AG20443 (cell line): ENCODE data around the gene MAFB.
A peak's percentile ranks its signal among the peaks of the same experiment; 100 is the strongest.

Experiments
- DNase-seq: peaks from one replicate; pipeline ENCODE4 v3.0.0; 2012; ENCODE audit warnings: low spot score, mixed read lengths

MAFB gene

DNA sequence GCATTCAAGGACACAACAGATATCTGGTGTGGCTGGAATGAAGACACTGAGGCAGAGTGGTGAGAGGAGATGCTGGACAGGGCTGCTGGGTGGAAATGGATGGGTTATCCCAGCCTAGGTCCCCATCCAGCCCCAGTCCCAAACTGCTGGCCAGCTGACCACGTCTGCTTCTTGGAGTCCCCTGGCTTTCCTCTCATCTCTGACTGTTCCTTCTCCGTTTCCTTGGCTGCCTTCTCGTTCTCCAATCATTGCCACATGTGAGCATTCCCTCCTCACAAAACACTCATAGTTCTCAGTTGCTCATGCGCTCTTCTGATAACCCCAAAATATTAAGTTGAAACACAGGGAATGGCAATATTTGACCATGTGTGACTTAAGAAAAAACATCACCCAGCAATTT, 31.5 kb downstream of the MAFB start:
- peak; percentile 67 for DNase-seq

DNA sequence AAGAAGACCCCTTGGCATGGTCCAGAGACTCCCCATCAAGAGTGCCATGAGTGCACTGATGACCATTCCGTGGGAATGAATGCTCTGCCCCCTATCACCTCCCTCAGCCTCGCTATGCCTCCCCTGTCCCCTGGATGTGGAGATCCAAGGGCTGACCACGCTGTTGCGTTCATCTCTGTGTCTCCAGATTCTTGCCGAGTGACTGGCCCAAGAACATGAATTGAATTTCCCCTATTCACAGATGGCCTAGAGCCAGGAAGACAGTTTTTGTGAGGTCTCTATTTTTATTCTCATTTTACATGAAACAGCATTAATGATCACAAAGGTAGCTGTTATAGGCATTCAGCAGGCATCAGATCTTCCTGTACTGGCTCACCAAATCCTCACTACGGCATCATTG, 33.6 kb downstream of the MAFB start:
- DNase-seq, result no peak

DNA sequence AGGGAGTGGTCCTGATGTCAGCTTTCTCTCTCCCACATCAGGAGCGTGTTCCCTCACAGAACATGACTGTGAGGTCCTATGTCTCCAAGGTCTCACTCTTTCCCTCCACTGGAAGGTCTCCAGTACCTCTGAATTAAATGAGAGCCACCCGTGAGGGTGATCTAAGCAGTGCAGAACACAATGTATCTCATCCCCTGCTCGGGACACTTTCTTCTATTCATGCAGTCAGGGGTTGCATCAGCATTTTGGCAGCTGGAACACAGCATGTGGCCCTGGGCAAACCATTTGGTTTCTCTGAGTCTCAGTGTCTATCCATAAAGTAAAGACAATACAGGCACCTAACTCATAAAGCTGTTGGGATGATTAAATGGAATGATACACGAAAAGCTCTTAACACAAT, 34.2 kb downstream of the MAFB start:
- peak; percentile 64 for DNase-seq

DNA sequence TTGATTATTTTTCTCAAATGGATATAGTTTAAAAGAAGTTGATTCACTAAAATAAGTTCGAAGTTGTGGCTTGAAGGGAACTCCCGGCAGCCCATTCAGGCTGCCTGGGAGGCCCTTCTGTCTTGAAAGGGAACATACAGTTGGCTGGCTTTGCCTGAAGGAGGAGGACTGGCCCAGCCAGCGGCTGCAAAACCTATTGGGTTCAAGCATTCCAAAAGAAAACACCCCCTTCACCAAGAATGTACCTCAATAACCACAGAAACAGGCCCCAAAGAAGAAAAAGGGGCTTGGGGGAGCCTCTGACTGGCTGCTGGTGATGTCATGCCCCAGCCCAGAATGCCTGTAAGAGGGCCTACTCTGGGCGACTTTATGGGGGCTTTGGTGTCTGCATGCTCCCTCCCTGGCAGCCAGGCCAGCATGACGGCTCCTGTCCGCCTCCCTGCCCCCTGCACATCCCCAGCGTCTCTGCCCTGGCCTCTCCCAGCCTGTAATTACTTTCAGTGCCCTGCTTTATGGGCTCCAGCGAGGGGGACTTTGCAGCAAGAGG, 36.5 kb downstream of the MAFB start:
- DNase-seq, result no peak

DNA sequence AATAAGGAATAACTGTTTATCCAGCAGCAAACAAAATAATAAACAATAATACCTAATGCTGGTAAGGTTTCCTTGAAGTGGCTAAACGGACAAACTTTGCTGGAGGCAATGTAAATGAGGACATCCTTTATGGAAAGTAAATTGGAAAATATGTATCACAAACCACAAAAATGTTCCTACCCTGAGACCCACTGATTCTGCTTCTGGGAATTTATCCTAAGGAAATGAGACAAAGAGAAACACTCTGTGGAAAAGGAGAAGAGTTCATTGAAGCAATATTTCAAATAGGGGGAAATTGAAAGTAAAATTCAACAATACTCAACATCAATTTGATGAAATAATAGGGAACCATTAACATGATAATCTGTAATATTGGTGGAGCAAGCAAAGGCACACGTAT, 37.9 kb downstream of the MAFB start:
- no peak for DNase-seq

DNA sequence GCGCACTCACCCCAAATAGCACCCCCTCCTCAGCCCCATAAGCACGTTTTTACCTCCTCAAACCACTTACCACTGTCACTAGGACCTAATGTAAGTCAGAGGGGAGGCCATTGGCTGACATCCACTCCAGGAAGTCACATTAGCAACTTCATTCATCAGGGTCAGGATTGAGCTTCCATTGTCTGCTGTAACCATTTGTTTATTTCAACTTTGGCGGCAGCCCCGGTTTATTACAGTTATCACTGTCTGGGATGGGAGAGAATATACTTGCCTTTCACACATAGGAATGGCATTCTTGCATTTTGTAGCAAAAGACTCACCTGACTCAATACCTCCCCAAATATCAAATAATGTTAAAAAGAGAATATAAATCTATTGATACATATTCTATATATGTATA, 38.3 kb downstream of the MAFB start:
- DNase-seq, result no peak

DNA sequence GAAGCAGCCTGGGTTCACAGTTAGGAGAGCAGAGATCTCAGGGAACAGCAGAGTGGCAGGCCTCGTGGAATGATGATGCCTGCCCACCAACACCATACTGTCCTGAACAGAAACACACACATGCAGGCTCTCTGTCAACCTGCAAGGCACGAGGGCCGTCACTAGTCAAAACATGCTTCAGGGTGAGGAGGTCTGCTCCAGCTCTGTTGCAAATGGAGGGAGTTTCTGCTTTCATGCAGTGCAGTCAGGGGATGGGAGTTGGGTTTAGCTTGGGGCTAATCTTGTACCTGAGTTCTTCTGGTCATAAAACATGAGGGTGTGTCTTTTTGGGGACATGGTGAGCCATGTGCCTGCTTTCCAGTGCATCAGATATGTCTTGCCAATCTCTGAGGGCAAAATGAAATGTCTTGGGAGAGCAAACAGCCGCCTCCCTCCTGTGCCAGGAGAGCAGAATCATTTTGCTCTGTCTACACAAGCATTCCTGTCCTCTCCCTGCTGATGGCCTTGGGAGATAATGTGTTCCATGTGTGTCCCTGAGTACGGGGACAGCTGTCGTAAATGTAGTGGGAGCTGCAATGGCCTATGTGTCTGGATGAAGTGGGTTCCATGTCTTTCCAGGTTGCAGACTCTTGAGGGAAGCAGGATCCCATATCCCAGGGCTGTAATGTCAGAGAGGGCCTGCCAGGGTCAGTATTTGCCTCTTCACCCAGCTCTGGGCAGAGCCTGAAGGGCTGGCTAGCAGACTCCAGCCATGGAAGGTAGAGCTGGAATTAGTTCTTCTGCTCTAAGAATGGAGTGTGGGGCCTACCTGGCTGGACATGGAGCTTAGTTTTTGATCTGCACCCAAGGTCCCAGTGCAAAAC, 40.6 kb downstream of the MAFB start:
- no peak for DNase-seq

DNA sequence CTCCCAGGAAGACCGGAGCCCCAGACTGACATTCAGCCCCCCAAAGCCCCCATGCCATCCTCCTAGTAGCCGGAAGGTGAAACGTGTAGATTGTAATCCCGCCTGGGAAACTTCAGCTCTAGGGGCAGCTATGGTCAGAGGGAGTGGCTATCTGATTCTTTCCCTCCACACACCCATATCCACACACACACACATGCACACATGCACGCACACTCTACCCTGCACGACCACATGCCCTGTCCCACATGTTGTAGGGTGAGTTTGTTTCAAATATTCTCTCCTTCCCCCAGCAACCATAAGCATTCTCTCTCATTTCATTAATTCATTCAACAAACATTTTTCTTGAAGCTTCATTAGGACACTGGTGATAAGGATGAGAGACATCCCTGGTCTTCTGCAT, 42.2 kb downstream of the MAFB start:
- no peak for DNase-seq

DNA sequence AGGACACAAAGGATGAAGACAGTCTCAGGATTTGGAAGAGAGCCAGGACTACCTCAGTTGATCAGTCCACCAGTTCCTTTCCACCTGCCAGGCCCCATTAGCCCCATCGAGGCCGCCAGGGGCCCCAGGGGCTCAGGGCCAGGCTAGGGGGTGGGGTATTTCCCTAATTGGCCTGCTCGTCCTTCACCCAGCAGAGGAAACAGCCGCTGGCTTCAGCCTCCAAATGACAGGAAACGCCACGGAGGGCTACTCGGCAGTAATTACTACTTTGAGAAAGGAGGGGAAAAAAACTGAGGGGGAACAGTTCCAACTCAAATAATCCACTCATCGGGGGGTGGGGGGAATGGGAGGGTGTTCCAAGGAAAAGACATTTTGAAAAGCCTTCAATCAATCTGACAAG, 42.7 kb downstream of the MAFB start:
- DNase-seq, result no peak

DNA sequence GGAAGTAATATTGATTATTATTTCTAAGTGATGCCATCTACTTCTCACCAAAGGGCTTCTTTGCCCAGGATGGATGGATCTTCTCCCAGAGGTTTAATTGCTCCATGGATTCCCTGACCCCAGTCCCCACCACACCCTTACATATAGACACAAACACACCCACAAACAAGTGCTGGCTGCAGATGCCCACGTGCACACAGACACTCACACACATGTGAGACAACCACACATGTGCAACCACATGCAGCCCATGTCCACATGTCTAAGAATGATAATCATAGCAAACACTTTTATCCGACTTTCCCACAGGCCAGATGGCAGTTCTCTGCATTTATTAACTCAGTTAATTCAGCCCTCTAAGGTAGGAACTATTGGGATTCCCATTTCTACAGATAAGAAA, 44.2 kb downstream of the MAFB start:
- no peak for DNase-seq

DNA sequence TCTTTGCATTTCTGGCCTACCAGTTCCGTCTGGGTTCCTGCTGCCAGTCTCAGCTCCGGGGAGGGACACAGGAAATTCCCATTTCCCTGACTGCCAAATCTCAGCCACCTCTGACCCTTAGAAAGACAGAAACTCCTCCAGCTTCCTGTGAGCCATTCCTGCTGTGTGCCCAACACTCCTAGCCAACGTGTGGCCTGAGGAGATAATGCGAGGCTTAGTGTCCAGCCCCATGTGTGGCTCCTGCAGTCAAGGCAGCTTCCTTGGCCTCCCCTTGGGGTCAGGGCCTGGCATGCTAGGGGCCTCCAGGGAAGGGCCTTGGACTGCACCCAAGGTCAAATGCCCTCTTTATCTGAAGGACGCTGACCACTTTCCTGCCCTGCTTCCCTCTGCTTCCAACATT, 45.1 kb downstream of the MAFB start:
- no peak for DNase-seq

DNA sequence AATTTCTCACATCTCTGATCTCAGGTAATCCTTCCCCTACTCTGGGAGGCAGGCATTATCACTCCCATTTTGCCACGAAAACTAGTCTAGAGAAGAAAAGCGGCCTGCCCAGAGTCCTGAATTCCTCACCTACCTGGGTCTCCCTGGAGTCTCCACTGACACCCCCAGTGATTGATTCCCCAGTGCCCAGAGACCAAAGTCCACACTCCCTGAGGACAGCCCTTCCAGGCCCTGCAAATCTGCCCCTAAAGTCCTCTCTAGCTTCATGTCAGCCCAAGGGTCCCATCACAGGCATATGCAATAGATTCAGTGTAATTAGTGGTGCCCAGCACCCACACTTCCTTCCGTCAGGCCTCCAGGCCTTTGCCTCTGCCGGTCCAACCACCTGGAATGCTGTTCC, 47.2 kb downstream of the MAFB start:
- DNase-seq, result no peak

DNA sequence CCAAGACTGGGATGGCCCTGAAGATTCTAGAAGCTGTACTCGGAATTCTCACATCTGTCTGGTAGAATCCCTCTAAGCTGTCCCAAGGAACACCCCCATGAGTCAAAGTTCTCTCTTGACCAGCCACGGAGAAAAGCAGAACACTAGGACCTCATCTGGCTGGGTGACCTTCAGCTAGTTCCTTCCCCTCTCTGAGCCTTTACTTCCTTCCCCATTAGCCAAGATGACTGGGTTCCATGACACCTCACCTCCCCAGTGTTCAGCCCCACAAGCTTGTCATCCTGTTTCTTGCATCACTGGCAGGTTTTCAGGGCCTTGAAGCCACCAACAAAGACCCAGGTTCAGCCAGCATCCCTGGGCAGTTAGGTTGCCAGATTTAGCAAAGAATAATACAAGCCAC, 47.8 kb downstream of the MAFB start:
- DNase-seq, result no peak

DNA sequence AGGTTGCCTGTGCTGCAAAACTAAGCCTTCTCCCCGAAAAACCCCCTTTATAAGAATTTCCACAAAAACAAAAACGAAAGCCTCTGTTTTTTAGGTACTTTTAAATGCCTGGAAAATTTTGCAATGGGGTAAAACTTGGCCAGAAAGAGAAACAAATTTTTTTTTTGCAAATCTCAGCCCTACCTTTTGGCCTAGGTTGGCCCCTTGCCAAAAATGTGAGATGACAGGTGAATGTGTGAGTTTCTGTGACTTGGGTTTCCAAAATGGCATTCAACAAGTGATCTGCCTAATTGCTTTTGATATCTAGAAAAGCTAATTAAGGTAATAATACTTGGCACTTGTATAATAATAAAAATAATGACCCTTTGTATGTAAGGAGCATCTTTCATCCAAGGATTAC, 48.4 kb downstream of the MAFB start:
- no peak for DNase-seq

DNA sequence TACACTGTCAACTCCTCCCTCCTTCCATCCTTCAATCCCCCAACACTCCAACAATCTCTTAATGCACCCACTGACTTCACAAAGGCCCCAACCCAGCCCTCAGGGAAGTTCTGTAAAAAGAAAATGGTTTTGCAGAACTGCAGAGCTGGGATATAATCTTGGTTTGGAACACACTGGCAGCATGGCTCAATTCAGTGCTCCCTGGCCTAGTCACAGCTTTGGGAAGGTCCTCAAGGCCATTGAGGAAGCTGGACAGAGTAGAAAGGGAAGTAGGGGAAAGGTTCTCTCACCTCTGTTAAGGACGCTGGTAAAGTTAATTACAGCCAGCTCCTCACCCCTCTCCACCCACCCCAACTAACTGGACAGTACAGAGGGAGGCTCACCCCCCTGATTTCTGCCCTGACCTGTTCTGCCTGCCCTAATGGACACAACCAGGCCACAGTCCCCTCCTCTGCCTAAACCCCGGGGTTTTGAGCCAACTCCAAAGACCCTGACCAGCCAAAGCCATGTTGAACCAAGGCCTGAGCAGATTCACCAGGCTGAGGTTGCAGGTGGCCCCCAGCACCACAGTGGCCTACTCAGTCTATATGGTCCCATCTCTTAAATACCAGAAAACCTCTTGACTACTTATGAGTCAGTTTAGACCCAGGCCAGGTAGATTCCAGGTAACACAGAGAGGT, 49.2 kb downstream of the MAFB start:
- no peak for DNase-seq

DNA sequence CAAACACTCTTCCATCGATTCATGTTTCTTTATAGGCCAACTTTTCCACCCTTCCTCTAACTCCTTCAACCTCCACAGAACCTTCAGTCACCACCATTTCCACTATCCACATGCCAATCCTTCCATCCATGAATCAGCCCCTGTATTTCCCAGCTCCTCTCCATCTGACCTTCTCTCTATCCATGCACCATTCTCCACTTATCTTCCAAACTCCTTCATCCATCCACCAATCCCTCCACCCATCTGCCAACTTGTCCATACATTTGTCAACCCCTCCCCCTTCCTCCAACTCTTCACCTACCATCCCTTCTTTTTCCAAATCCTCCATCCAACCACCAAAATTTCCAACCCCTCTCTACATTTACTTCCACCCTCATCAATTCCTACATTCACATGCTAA, 49.9 kb downstream of the MAFB start:
- no peak for DNase-seq

DNA sequence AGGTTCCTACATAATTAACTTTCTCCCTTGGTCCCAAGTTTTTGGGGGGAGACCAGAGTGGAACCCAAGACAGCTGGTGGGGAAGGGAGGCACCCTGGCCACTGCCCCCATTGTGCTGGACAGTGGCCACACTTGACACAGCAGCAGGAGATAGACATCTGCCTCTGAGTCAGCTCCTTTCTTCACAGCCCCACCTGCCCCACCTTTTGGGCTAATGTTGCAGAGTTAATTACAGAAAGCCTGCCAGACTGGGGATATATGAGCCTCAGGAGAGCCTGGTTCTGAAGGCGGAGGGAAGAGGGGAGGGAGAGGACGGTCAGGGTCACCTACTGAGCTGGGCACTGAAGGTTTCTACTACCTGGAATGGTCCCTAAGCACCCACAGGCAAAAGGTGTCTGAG, 50.6 kb downstream of the MAFB start:
- no peak for DNase-seq

DNA sequence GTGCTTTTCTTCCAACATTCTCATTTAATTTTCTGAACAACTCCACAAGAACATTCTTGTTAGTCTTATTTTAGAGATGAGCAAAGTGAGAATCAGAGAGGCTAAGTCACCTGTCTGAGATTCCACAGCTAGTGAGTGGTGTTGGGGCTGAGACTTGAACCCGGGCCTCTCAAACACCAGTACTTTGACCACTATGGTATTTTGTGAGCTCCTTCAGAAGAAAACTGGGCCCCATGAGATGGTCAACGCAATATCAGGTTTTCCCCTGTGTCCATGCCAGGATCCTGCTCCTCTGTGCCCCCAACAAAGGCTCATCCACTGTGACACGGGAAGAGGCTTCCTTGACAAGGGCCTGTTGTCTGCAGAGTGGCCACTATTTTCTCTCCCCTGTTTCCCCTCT, 51.9 kb downstream of the MAFB start:
- no peak for DNase-seq

DNA sequence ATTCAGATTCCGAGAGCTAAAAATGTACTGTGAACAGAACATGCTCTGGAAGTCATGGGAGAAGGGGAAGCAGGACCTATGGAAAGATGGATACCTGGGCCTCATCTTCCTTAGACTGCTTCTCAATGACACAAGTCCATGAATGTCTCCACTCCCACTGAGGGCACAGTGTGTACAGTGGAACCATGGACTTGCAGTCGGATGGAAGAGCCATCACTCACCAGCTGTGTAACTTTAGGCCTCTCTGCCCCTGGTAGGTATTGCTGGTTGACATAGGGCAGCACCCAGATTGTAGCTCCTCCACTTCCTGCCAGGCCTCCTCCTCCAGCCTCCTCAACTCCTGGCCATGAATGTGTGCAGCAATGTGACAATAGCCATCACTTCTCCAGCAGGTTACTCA, 52.5 kb downstream of the MAFB start:
- no peak for DNase-seq

DNA sequence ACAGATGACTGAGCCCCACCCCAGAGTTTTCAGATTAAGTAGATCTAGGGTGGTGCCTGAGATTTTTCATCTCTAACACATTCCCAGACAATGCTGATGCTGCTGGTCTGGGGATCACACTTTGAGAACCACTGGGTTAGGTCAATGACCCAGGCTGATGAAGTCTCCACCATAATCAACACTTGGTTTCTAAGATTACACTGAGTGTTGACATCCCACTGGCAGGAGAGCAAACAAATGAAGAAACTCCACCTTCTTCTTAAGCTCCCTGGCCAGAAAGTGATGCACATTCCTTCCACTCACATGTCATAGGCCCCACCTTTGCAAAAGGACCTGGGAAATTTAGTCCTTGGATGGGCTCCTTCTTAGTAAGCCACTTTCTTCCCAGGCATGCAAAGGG, 53.1 kb downstream of the MAFB start:
- no peak for DNase-seq
